ENCODE data around the gene BCL2. TPM values are rescaled to one million over a fixed set of nuclear protein-coding genes. Genes with fewer than 3 reads are reported as not detected.

The BCL2 gene
- total and polyA plus RNA-seq, 3 donors from 2014 or later: 6.3 to 20.8 (median 16.0) TPM

DNA sequence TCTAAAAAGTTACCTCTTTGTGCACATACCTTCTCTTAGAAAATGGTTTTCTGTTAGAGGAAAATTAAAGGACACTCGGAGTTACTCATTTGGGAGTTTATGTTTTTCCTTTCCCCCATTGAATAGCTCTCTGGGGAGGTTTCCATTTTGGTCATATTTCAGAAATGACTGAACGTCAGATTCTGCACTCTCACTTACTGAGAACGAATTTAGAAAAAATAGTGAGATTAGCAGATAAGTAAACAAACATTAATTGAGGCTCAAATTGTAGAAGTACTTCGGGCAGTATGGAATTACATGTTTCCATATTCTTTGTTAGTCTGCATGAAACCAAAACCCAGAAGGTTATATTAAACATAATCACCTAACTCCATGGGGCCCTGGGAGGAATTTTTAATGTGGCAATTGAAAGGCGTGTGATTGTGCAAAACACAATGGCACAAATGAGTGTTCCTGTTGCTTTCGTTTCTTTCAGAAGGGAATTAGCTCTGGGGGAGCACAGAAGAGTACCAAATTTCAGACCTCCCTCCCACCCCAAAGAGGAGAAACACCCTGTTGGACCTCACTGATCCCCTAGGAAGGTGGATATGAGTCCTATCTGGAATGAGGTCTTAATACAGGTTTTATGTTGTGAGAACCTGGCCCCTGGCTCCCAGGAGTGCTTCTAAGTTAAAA is 212.3 kb downstream of the BCL2 start:
- no peak overlapping the region for H3K4me3 ChIP-seq
- TF ChIP-seq POLR2A (IDR thresholded peaks at IDR 0.05): no peak
- TF ChIP-seq, protein P1, sequence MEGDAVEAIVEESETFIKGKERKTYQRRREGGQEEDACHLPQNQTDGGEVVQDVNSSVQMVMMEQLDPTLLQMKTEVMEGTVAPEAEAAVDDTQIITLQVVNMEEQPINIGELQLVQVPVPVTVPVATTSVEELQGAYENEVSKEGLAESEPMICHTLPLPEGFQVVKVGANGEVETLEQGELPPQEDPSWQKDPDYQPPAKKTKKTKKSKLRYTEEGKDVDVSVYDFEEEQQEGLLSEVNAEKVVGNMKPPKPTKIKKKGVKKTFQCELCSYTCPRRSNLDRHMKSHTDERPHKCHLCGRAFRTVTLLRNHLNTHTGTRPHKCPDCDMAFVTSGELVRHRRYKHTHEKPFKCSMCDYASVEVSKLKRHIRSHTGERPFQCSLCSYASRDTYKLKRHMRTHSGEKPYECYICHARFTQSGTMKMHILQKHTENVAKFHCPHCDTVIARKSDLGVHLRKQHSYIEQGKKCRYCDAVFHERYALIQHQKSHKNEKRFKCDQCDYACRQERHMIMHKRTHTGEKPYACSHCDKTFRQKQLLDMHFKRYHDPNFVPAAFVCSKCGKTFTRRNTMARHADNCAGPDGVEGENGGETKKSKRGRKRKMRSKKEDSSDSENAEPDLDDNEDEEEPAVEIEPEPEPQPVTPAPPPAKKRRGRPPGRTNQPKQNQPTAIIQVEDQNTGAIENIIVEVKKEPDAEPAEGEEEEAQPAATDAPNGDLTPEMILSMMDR (IDR thresholded peaks at IDR 0.05): no peak
- H3K27ac ChIP-seq: no peak overlapping the region
- H3K36me3 ChIP-seq (ENCODE audit: low read depth, missing control alignments): no peaks in the 10 kb centered on the region
- no peaks in the 10 kb centered on the region for H3K4me1 ChIP-seq
- intact Hi-C loops (cut with DNase I; ENCODE audit: low total_unique reads): no loop called here
- no peaks in the 10 kb centered on the region for H3K27me3 ChIP-seq
- no peak for DNase-seq
- H3K9me3 ChIP-seq: no peaks in the 10 kb centered on the region
- 74 to 78% methylated on average over 6 of the region's 6 CpGs for WGBS, 2 donors

- intact Hi-C loops (cut with DNase I; ENCODE audit: low total_unique reads): no loop called here
- TF ChIP-seq, protein P1 (IDR thresholded peaks at IDR 0.05): no peak
- no peak for TF ChIP-seq POLR2A (IDR thresholded peaks at IDR 0.05)
These were observed 212.8 kb downstream of the BCL2 start for GRCh38 chr18:63106727-63107126.

DNA sequence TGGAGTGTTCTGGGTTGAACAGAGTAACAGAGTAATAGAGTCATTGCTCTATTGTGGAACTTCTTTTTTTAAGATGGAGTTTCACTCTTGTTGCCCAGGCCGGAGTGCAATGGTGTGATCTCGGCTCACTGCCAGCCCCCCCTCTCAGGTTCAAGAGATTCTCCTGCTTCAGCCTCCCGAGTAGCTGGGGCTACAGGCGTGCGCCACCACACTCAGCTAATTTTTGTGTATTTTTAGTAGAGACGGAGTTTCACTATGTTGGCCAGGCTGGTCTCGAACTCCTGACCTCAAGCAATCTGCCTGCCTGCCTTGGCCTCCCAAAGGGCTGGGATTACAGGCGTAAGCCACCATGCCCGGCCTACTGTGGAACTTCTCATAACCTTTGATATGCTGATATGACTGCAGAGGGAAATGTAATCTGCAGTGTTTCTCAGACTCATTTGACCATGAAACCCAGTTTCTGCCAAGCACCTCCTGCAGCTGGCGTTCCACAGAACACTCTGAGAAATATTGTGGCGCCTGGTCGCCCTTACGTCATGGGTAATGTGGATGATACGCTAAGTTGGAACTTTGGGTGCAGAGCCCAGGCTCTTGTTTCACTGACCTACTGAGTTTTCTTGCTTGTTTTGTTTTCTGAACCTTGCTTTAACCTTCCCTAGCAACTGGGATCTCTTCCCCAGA is 213.8 kb downstream of the BCL2 start:
- no peaks in the 10 kb centered on the region for H3K9me3 ChIP-seq
- H3K4me1 ChIP-seq: peaks cover 4% of the 10 kb centered on the region
- intact Hi-C loops (cut with DNase I; ENCODE audit: low total_unique reads): no loop called here
- H3K4me3 ChIP-seq: no peak overlapping the region
- H3K27me3 ChIP-seq: no peaks in the 10 kb centered on the region
- H3K36me3 ChIP-seq (ENCODE audit: low read depth, missing control alignments): no peaks in the 10 kb centered on the region
- no peak overlapping the region for H3K27ac ChIP-seq
- TF ChIP-seq, protein P1 (IDR thresholded peaks at IDR 0.05): no peak
- WGBS, 2 donors: 93 to 95% methylated on average over 12 to 13 of the region's 14 CpGs
- no peak for DNase-seq

More at GRCh38 chr18:63106727-63107126, 212.8 kb downstream of the BCL2 start:
- Histone ChIP-seq H3K27me3 (no peaks in the 10 kb centered on the region), H3K4me3 (no peak overlapping the region), H3K9me3 (no peaks in the 10 kb centered on the region), H3K27ac (no peak overlapping the region), H3K36me3 (ENCODE audit: low read depth, missing control alignments) (no peaks in the 10 kb centered on the region), H3K4me1 (peaks cover 1% of the 10 kb centered on the region)
- no peak for DNase-seq
- 77 to 83% methylated on average over 3 of the region's 3 CpGs for WGBS, 2 donors

- no peak overlapping the region for H3K27ac ChIP-seq
- 76 to 84% methylated on average over 12 of the region's 12 CpGs for WGBS, 2 donors
- H3K27me3 ChIP-seq: no peaks in the 10 kb centered on the region
- no peaks in the 10 kb centered on the region for H3K9me3 ChIP-seq
- intact Hi-C loops (cut with DNase I; ENCODE audit: low total_unique reads): no loop called here
- no peak overlapping the region for H3K4me3 ChIP-seq
- peaks cover 4% of the 10 kb centered on the region for H3K4me1 ChIP-seq
- TF ChIP-seq, protein P1 (IDR thresholded peaks at IDR 0.05): no peak
- no peak for TF ChIP-seq POLR2A (IDR thresholded peaks at IDR 0.05)
- no peaks in the 10 kb centered on the region for H3K36me3 ChIP-seq (ENCODE audit: low read depth, missing control alignments)
- DNase-seq: no peak
These were observed 214.7 kb downstream of the BCL2 start for GRCh38 chr18:63104868-63105267.
